A549 (cell line): ENCODE measurements around the gene FKBP8. TPM values are rescaled to one million over a fixed set of nuclear protein-coding genes. Genes with fewer than 3 reads are reported as not detected.
A peak's percentile ranks its signal among the peaks of the same experiment; 100 is the strongest.

Experiments used
- ATAC-seq, 2 experiments: fragments of 200-7000 bp in 1 of 2; fragments of >200 bp in 1 of 2; cut with Nextera tagmentation in 1 of 2; cut with Tn5 transposase in 1 of 2; 3 replicates each; pipeline versions ENCODE4 v1.8.0 to v1.9.1; 2018 to 2020; ENCODE audit warnings: mild to moderate bottlenecking in 1 of 2, moderate library complexity in 1 of 2
- CTCF ChIA-PET: fragments of 300-600 bp; sonication (Branson Sonifier 250); formaldehyde crosslinking; extraction: SDS; loops from one replicate; lab custom pipeline; 2021; ENCODE audit warnings: antibody characterized with exemption, inconsistent platforms; lab: Yijun Ruan, JAX
- POLR2A ChIA-PET: fragments of 350-600 bp; formaldehyde crosslinking; extraction: SDS; loops from one replicate; lab custom pipeline; 2021; ENCODE audit warnings: antibody characterized with exemption, inconsistent platforms; lab: Yijun Ruan, JAX
- DNase-seq, 2 experiments: peaks; one replicate each; pipeline versions ENCODE4 v3.0.0 to v3.0.0-alpha.2; 2011 to 2016; ENCODE audit warnings: low read depth in 1 of 2, low spot score in 1 of 2
- FAIRE-seq: peaks from 2 replicates; lab custom pipeline; 2011; peaks lifted over from hg19 to GRCh38; lab: Jason Lieb, UNC
- H3K27ac ChIP-seq, 2 experiments: fragments of >200 bp; sonication (Bioruptor Twin); formaldehyde crosslinking; 3 replicates each; pipeline ENCODE4 v1.5.1; 2016 to 2017
- H3K4me1 ChIP-seq: fragments of >200 bp; sonication (Bioruptor Twin); formaldehyde crosslinking; 3 replicates; pipeline ENCODE4 v1.6.1; 2016
- H3K4me2 ChIP-seq: fragments of >200 bp; sonication (Bioruptor Twin); formaldehyde crosslinking; 3 replicates; pipeline ENCODE4 v1.6.1; 2016
- H3K4me3 ChIP-seq: fragments of >200 bp; sonication (Bioruptor Twin); formaldehyde crosslinking; 3 replicates; pipeline ENCODE4 v1.5.1; 2016
- H3K9me3 ChIP-seq: fragments of >200 bp; sonication (Bioruptor Twin); formaldehyde crosslinking; 3 replicates; pipeline ENCODE4 v1.6.1; 2016
- CEBPB ChIP-seq, 2 experiments: fragments of >200 bp in 1 of 2; sonication (Bioruptor Twin) in 1 of 2; formaldehyde crosslinking in 1 of 2; IDR thresholded peaks; 2 replicates each; pipeline ENCODE4 v1.6.1; 2012 to 2016
- CTCF ChIP-seq: fragments of >200 bp; sonication (Bioruptor Twin); formaldehyde crosslinking; IDR thresholded peaks from 3 replicates; pipeline ENCODE4 v1.5.1; 2016
- E2F6 ChIP-seq: IDR thresholded peaks from 2 replicates; pipeline ENCODE4 v1.6.1; 2012; ENCODE audit warnings: low read depth, borderline replicate concordance
- EHF ChIP-seq: fragments of 250-450 bp; sonication (Bioruptor Pico); IDR thresholded peaks from 2 replicates; pipeline ENCODE4 v1.5.0; 2020; ENCODE audit warnings: mild to moderate bottlenecking
- FOSB ChIP-seq: fragments of 250-450 bp; sonication (Bioruptor Pico); IDR thresholded peaks from 2 replicates; pipeline ENCODE4 v1.5.0; 2020; ENCODE audit warnings: mild to moderate bottlenecking, moderate library complexity
- HOXB5 ChIP-seq: fragments of 250-450 bp; sonication (Bioruptor Pico); IDR thresholded peaks from 2 replicates; pipeline ENCODE4 v1.5.0; 2020; ENCODE audit warnings: mild to moderate bottlenecking, moderate library complexity
- JUNB ChIP-seq: fragments of >200 bp; sonication (Bioruptor Twin); formaldehyde crosslinking; IDR thresholded peaks from 2 replicates; pipeline ENCODE4 v1.6.1; 2016
- MYC ChIP-seq: IDR thresholded peaks from 2 replicates; pipeline ENCODE4 v1.6.1; 2012; ENCODE audit warnings: mild to moderate bottlenecking, inconsistent platforms, low read length, improper control_type of control experiment, borderline replicate concordance
- NPAS2 ChIP-seq: fragments of 250-450 bp; sonication (Bioruptor Pico); IDR thresholded peaks from 2 replicates; pipeline ENCODE4 v1.8.0; 2022; ENCODE audit warnings: mild to moderate bottlenecking, moderate library complexity, borderline replicate concordance
- PHF8 ChIP-seq: fragments of 200-600 bp; sonication (generic); IDR thresholded peaks from 2 replicates; pipeline ENCODE4 v1.6.1; 2016; ENCODE audit warnings: low read depth, mild to moderate bottlenecking, antibody characterized with exemption, moderate library complexity, borderline replicate concordance
- POLR2A ChIP-seq: IDR thresholded peaks from 2 replicates; pipeline ENCODE4 v1.6.1; 2012; ENCODE audit warnings: mild to moderate bottlenecking, low read length
- RAD21 ChIP-seq, 2 experiments: fragments of >200 bp in 1 of 2; sonication (Bioruptor Twin) in 1 of 2; formaldehyde crosslinking in 1 of 2; IDR thresholded peaks in 1 of 2; conservative IDR thresholded peaks in 1 of 2; 2 replicates in 1 of 2; 3 replicates in 1 of 2; pipeline ENCODE4 v1.6.1; 2012 to 2018; ENCODE audit warnings: inconsistent platforms in 1 of 2
- SMC3 ChIP-seq: fragments of >200 bp; sonication (Bioruptor Twin); formaldehyde crosslinking; IDR thresholded peaks from 3 replicates; pipeline ENCODE4 v1.6.1; 2018; ENCODE audit warnings: inconsistent platforms
- ZSCAN20 ChIP-seq: fragments of 250-450 bp; sonication (Bioruptor Pico); IDR thresholded peaks from 2 replicates; pipeline ENCODE4 v1.8.0; 2022; ENCODE audit warnings: mild to moderate bottlenecking, moderate library complexity
- WGBS: methylation state at CpG from one replicate; pipeline ENCODE4 v1.1.6; 2017; ENCODE audit errors: missing lambda C conversion rate; 5-methylcytosine and 5-hydroxymethylcytosine counted together
- polyA plus RNA-seq, 4 experiments: library from polyadenylated mRNA; depleted of rRNA in 3 of 4; stranded (reverse); fragments of >200 nt; fragmentation: RNase III in 1 of 4; extraction: RNeasy Plus Mini Kit Qiagen cat#74134 plus additional on column Dnase treatment in 1 of 4; gene quantifications; 2 replicates in 3 of 4; 3 replicates in 1 of 4; pipeline ENCODE4 v1.2.3, GENCODE V29; 2011 to 2017
- TF ChIP-seq, protein P1 (sequence below): IDR thresholded peaks from 2 replicates; pipeline ENCODE4 v1.6.1; 2012
- TF ChIP-seq, protein P2 (sequence below): fragments of 250-450 bp; sonication (Bioruptor Pico); IDR thresholded peaks from 2 replicates; pipeline ENCODE4 v1.5.0; 2020; ENCODE audit warnings: low read depth, mild to moderate bottlenecking, moderate library complexity

Gene FKBP8
- polyA plus RNA-seq, 2 of the 4 experiments (the other 2 are of a cell fraction), result 56.1 to 123 TPM

DNA sequence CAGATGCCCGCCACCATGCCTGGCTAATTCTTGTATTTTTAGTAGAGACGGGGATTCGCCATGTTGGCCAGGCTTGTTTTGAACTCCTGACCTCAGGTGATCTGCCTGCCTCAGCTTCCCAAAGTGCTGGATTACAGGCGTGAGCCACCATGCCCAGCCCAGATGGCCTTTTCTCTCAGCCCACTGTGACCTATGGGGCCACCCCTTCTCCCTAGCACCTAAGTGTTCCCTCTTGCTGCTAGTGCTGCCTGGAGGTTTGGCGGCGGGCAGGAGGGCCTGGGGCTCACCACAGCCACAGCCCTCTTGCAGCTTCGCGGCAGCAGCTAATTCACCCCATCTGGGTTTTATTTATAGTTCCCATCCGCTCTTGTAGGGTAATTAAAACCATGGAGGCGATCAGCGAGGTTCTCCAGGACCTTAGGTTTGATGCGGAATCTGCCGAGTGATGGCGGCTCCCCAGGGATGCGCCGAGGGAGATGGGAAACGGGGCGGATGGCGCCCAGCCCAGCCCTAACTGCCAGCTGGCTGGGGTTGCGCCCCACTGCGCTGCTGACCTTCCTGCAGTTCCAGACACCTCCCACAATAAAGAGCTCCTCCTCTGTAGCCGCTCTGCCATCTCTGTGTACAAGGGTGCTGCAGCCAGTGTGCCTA, 48.5 kb upstream of the FKBP8 start (continued):
- TF ChIP-seq ZSCAN20, result no peak
- TF ChIP-seq NPAS2 (CRISPR knock-in tag), result no peak
- no peak for TF ChIP-seq EHF (CRISPR knock-in tag)

DNA sequence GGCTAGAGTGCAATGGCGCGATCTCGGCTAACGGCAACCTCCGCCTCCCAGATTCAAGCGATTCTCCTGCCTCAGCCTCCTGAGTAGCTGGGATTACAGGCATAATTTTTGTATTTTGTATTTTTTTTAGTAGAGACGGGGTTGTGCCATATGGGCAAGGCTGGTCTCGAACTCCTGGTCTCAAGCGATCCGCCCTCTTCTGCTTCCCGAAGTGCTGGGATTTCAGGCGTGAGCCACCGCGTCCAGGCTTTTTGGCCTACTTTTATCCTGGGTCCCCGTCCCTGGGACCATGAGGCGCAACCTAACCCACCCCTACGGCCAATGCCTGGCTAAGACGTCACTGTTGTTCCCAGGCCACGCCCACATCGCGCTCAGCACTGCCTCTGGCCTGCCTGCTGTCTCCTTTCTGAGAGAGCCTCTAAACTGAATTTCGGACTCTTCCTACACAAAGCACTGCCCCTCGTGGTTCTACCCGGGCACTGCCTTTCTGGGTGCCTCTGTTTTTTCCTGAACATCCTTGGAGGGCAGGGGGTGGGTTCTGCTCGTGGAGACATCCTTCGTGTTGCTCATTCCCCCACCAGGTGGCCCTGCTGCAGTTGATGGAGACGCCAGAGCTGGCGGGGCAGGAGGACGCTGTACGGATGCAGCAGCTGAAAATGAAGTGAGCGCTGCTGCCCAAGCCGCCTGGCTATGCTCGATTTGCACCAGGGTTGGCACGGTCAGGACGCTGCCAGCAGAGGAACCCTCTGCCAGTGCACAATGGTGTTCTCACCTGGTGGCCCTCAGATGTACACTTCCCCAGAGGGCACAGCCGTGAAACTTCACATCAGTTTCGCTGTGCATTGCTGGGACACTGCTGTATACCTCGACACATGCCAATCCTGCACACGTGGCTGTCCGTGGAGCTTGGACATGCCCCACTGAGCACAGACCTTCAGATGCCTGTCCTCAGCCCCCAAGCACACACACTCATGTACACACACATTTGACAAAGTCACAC, 47.2 kb upstream of the FKBP8 start:
- 49% methylated on average over 27 of the region's 40 CpGs for WGBS
- peak overlapping the region; percentile 100 for H3K27ac ChIP-seq
- CTCF ChIA-PET, result interaction anchor here (0.6 to 5.2 kb wide), 27 partner anchors 9 to 277 kb away, joined by 3 to 46 read pairs (median 4); partner anchors contain the start of gene UBA52
- FAIRE-seq, result no peak
- H3K4me2 ChIP-seq, result peak overlapping the region; percentile 100
- peak overlapping the region; percentile 96 for H3K4me3 ChIP-seq
- peak; percentile 46 to 76 for ATAC-seq
- TF ChIP-seq, protein P1, sequence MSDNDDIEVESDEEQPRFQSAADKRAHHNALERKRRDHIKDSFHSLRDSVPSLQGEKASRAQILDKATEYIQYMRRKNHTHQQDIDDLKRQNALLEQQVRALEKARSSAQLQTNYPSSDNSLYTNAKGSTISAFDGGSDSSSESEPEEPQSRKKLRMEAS, result peak; percentile 35; the same call in 1 of the 2 replicates
- TF ChIP-seq MYC (peak; percentile 29; the same call in 1 of the 2 replicates), CTCF (peak; percentile 44), SMC3 (peak; percentile 38), RAD21 (conservative IDR thresholded peaks at IDR 0.05 in 1 of 2, IDR thresholded peaks at IDR 0.05 in 1 of 2) (peak; percentile 33; a peak in 3 of 5 replicates), POLR2A (0 out of 2 replicates have a peak, but pooled peaks have one; percentile 17), PHF8 (no peak), JUNB (no peak)
- TF ChIP-seq, all 56 proteins: peak for 6
- Histone ChIP-seq H3K4me1 (peaks cover 12% of the 10 kb centered on the region; the same call in 1 of the 3 replicates), H3K9me3 (no peaks in the 10 kb centered on the region)
- peak; percentile 59 to 94 for DNase-seq
- POLR2A ChIA-PET, result interaction anchor here (0.7 to 3.1 kb wide), 4 partner anchors 8 to 269 kb away, joined by 3 to 31 read pairs (median 6); partner anchors contain the start of gene UBA52

- Histone ChIP-seq H3K4me2 (peak overlapping the region; percentile 100), H3K9me3 (no peaks in the 10 kb centered on the region), H3K4me3 (peak overlapping the region; percentile 96), H3K4me1 (peaks cover 12% of the 10 kb centered on the region; the same call in 1 of the 3 replicates), H3K27ac (peak overlapping the region; percentile 100)
- TF ChIP-seq, protein P1, result peak; percentile 96
- TF ChIP-seq HOXB5 (CRISPR knock-in tag), result peak; percentile 36; the same call in 1 of the 2 replicates
- TF ChIP-seq, protein P2, sequence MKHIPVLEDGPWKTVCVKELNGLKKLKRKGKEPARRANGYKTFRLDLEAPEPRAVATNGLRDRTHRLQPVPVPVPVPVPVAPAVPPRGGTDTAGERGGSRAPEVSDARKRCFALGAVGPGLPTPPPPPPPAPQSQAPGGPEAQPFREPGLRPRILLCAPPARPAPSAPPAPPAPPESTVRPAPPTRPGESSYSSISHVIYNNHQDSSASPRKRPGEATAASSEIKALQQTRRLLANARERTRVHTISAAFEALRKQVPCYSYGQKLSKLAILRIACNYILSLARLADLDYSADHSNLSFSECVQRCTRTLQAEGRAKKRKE, result peak; percentile 80; the same call in 1 of the 2 replicates
- TF ChIP-seq FOSB (CRISPR knock-in tag), result no peak
- peak; percentile 65; the same call in 1 of the 2 replicates for TF ChIP-seq MYC
- peak; percentile 91 for TF ChIP-seq E2F6
- no peak for TF ChIP-seq CEBPB (IDR thresholded peaks at IDR 0.05)
- peak; percentile 51 to 82 for DNase-seq
- ATAC-seq, result peak; percentile 68 to 69
- WGBS, result 3% methylated on average over 22 of the region's 52 CpGs
- FAIRE-seq, result no peak
- CTCF ChIA-PET, result interaction anchor here (0.5 to 3.6 kb wide), 45 partner anchors 10 to 397 kb away, joined by 3 to 22 read pairs (median 4); partner anchors contain the start of genes ELL, FKBP8, TMEM59L and UBA52
- POLR2A ChIA-PET, result interaction anchor here (0.5 to 3.1 kb wide), 14 partner anchors 9 to 330 kb away, joined by 3 to 31 read pairs (median 3); partner anchors contain the start of genes COPE, DDX49, ELL and TMEM59L
Measured at GRCh38 chr19:18589380-18590272, 46.3 kb upstream of the FKBP8 start.
